ENCODE measurements around the gene RPRD1A. TPM values are rescaled to one million over a fixed set of nuclear protein-coding genes. Genes with fewer than 3 reads are reported as not detected.

Gene RPRD1A
- total RNA-seq, 4 donors from 2014 or later: 43.9 to 76.3 (median 62.3) TPM

DNA sequence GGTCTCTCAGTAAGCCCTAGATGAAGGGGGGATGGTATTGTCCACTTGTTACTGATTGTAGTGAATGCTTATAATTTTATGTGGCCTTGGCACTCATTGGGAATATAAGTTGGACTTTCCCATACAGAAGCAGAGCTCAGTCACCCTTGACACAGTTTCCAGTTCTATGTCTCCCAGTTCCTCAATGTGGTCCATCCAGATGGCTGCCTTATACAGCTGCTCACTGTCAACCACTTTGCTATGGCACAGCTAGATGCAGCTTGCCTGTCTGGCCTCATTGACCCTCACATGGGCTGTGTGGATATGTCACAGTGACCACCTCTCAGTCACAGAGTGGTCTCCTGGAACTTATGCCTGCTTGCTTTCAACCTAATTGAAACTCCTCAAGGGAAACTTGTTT is 40.1 kb upstream of the RPRD1A start:
- no peak for TF ChIP-seq CTCF (IDR thresholded peaks at IDR 0.05; ENCODE audit: low read depth)

- TF ChIP-seq CTCF (IDR thresholded peaks at IDR 0.05; ENCODE audit: low read depth): no peak
Measured at GRCh38 chr18:36104749-36105148, 37.4 kb upstream of the RPRD1A start.

GRCh38 chr18:36101943-36102342 is 34.6 kb upstream of the RPRD1A start:
- TF ChIP-seq CTCF (IDR thresholded peaks at IDR 0.05; ENCODE audit: low read depth): no peak

DNA sequence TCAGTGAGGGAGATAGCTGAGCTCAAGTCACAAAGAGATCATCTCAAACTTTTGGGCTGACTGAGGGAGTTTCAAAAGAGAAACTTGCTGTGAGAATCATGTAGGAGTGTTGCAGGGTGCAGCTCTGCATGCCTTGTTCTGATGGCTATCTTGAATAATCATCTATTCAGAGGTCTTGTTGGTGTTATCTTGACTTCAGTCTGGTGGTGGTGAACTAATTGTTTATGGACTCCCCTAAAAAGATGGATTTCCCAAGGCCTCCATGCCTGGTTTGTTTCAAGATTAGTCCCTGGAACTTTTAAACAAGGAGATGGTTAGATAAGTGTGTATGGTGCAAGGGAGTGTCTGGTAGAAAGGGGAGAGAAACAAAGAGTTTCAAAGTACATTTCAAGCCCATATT is 32.0 kb upstream of the RPRD1A start:
- TF ChIP-seq CTCF (IDR thresholded peaks at IDR 0.05; ENCODE audit: low read depth): no peak

GRCh38 chr18:36096955-36097354 is 29.6 kb upstream of the RPRD1A start:
- no peak for TF ChIP-seq CTCF (IDR thresholded peaks at IDR 0.05; ENCODE audit: low read depth)

GRCh38 chr18:36095936-36096519 is 28.7 kb upstream of the RPRD1A start:
- no peak for TF ChIP-seq CTCF (IDR thresholded peaks at IDR 0.05; ENCODE audit: low read depth)

DNA sequence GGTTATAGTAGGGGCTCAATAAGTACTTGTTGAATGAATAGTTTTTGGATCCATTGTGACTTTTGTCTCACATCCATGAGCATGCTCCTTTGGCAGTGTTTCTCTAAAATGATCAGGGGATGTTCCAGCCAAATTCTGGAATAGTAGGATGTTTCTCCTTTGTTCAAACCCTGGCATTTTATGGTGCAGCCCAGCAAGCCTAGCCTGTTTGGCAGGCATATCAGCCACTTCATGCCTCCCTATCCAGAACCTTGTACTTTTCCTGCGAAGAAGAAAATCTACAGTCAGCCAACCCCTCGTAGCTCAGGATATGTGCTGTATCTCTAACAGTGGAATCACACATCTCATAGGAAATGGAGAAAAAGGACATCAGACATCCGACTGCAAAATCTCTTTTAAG is 27.1 kb upstream of the RPRD1A start:
- no peak for TF ChIP-seq CTCF (IDR thresholded peaks at IDR 0.05; ENCODE audit: low read depth)

Data from subcutaneous adipose tissue (tissue), 4 donors.